ENCODE measurements around the gene FBXW5. TPM values are rescaled to one million over a fixed set of nuclear protein-coding genes. Genes with fewer than 3 reads are reported as not detected.

The FBXW5 gene
- total RNA-seq, 1 experiment from 2014 or later, result 62.2 TPM

GRCh38 chr9:136940526-136941230 lies 3.9 kb downstream of the FBXW5 start:
- no peak overlapping the region for H2AFZ ChIP-seq (ENCODE audit: low read length)
- H2BK15ac ChIP-seq (ENCODE audit: low read depth, low read length), result no peak overlapping the region
- H3T11ph ChIP-seq (ENCODE audit: low read length), result no peak overlapping the region
- H4K8ac ChIP-seq (replicated peaks; ENCODE audit: insufficient read length, low read depth, low read length), result no peak overlapping the region
- H2BK120ac ChIP-seq (ENCODE audit: low read depth, low read length, poor library complexity, severe bottlenecking), result no peak overlapping the region
- no peaks in the 10 kb centered on the region for H3K9me3 ChIP-seq (ENCODE audit: control insufficient read depth, low read depth, low read length)
- no peaks in the 10 kb centered on the region for H3K27me3 ChIP-seq (ENCODE audit: insufficient read depth, low read length)
- H3K14ac ChIP-seq (ENCODE audit: insufficient read depth, low read length), result no peak overlapping the region
- no peak overlapping the region for H2BK12ac ChIP-seq (ENCODE audit: insufficient read length, low read depth, low read length)
- H3K4me1 Mint-ChIP-seq, result peaks cover 8 to 11% of the 10 kb centered on the region in 2 experiments
- no peak overlapping the region for H3K9ac ChIP-seq (ENCODE audit: extremely low read depth, insufficient read length, low read length)
- no peak overlapping the region for H3K18ac ChIP-seq (ENCODE audit: insufficient read length, low read depth, low read length)
- H2AK5ac ChIP-seq (ENCODE audit: insufficient read length, low read length), result no peak overlapping the region
- H3K79me1 ChIP-seq (ENCODE audit: insufficient read depth, low read depth, low read length, poor library complexity, severe bottlenecking), result no peaks in the 10 kb centered on the region
- H3K56ac ChIP-seq (ENCODE audit: insufficient read length, low read depth, low read length), result no peak overlapping the region
- no peak overlapping the region for H2BK5ac ChIP-seq (ENCODE audit: insufficient read length, low read length)
- no peak overlapping the region for H4K91ac ChIP-seq (ENCODE audit: insufficient read length, low read depth, low read length)
- H3K27ac Mint-ChIP-seq, result no peak overlapping the region
- H3K4me3 Mint-ChIP-seq, result no peak overlapping the region
- H3K4me1 ChIP-seq (ENCODE audit: insufficient read depth, low read length), result no peaks in the 10 kb centered on the region
- no peak overlapping the region for H3K23ac ChIP-seq (ENCODE audit: insufficient read length, low read depth, low read length)
- no peaks in the 10 kb centered on the region for H3K9me3 Mint-ChIP-seq
- H3K79me2 ChIP-seq (ENCODE audit: insufficient read depth, low read length), result no peaks in the 10 kb centered on the region
- H2BK20ac ChIP-seq (ENCODE audit: low read depth, low read length, poor library complexity, severe bottlenecking), result no peak overlapping the region
- H4K20me1 ChIP-seq (ENCODE audit: control insufficient read depth, insufficient read depth, insufficient read length), result no peaks in the 10 kb centered on the region
- H3K23me2 ChIP-seq (ENCODE audit: insufficient read length, low read depth, low read length, poor library complexity, severe bottlenecking), result peaks cover 3% of the 10 kb centered on the region
- H3K4me2 ChIP-seq (ENCODE audit: insufficient read depth, insufficient read length, low read length), result no peak overlapping the region
- no peak overlapping the region for H3K27ac ChIP-seq (ENCODE audit: insufficient read length, low read depth, low read length)
- WGBS (ENCODE audit: extremely low coverage, insufficient read length, low lambda C conversion rate), result no CpG with 5 or more reads among the region's 42 CpGs
- DNase-seq, result no peak
- H4K5ac ChIP-seq (ENCODE audit: insufficient read length, low read depth, low read length), result no peak overlapping the region
- peaks cover 3% of the 10 kb centered on the region; the same call in 1 of the 2 replicates for H3K27me3 Mint-ChIP-seq (ENCODE audit: low read depth)
- H3K36me3 Mint-ChIP-seq (ENCODE audit: insufficient read depth in 1 of 3, low read depth in 3 of 3), result peaks cover 2 to 58% (median 38%) of the 10 kb centered on the region in 3 experiments; a peak in 5 of 7 replicates
- H3K4ac ChIP-seq (ENCODE audit: low read depth, low read length), result no peak overlapping the region
- no peak for TF ChIP-seq CTCF (conservative IDR thresholded peaks at IDR 0.05)
